Mucosa of rectum (tissue), 2 donors: ENCODE measurements around the gene HS2ST1.

Source experiments
- H3K27ac ChIP-seq, 2 donors: one replicate each; pipeline ENCODE4 v1.7.0; 2013; ENCODE audit warnings: inconsistent platforms in 2 of 2, low read depth in 2 of 2, low read length in 2 of 2
- H3K27me3 ChIP-seq, 2 donors: one replicate each; pipeline ENCODE4 v1.7.0; 2013; ENCODE audit warnings: low read length in 2 of 2; ENCODE audit not compliant: control insufficient read depth in 2 of 2, insufficient read depth in 2 of 2
- H3K36me3 ChIP-seq, 2 donors: one replicate each; pipeline ENCODE4 v1.7.0; 2013; ENCODE audit warnings: low read length in 2 of 2; ENCODE audit not compliant: control insufficient read depth in 2 of 2, insufficient read depth in 2 of 2
- H3K4me1 ChIP-seq, 2 donors: one replicate each; pipeline ENCODE4 v1.7.0; 2013; ENCODE audit warnings: low read length in 2 of 2, mild to moderate bottlenecking in 1 of 2; ENCODE audit not compliant: control insufficient read depth in 2 of 2, insufficient read depth in 2 of 2
- H3K4me3 ChIP-seq, 2 donors: one replicate each; pipeline ENCODE4 v1.7.0; 2013; ENCODE audit warnings: low read length in 2 of 2
- H3K9ac ChIP-seq, 2 donors: one replicate each; pipeline ENCODE4 v1.7.0; 2013; ENCODE audit warnings: low read length in 2 of 2, low read depth in 1 of 2, mild to moderate bottlenecking in 1 of 2
- H3K9me3 ChIP-seq, 2 donors: one replicate each; pipeline ENCODE4 v1.7.0; 2013; ENCODE audit warnings: low read length in 2 of 2; ENCODE audit not compliant: control insufficient read depth in 2 of 2
- donor health status: healthy.
- donor health status: Normal muscosa, but diverticular disease.

Gene HS2ST1

GRCh38 chr1:86922445-86922844 is 8.0 kb downstream of the HS2ST1 start:
- Histone ChIP-seq H3K4me3 (no peak overlapping the region), H3K36me3 (no peaks in the 10 kb centered on the region), H3K4me1 (peaks cover 0 to 4% of the 10 kb centered on the region in 2 donors), H3K27me3 (no peaks in the 10 kb centered on the region), H3K27ac (no peak overlapping the region), H3K9me3 (no peaks in the 10 kb centered on the region), H3K9ac (no peak overlapping the region)

GRCh38 chr1:86924324-86924960 is 10.0 kb downstream of the HS2ST1 start:
- Histone ChIP-seq H3K36me3 (no peaks in the 10 kb centered on the region), H3K4me3 (no peak overlapping the region), H3K9ac (no peak overlapping the region), H3K27me3 (no peaks in the 10 kb centered on the region), H3K9me3 (no peaks in the 10 kb centered on the region), H3K4me1 (peaks cover 0 to 7% of the 10 kb centered on the region in 2 donors), H3K27ac (no peak overlapping the region)

- H3K4me3 ChIP-seq, result no peak overlapping the region
- H3K27ac ChIP-seq, result no peak overlapping the region
- H3K9me3 ChIP-seq, result no peaks in the 10 kb centered on the region
- H3K9ac ChIP-seq, result no peak overlapping the region
- H3K27me3 ChIP-seq, result no peaks in the 10 kb centered on the region
- no peaks in the 10 kb centered on the region for H3K36me3 ChIP-seq
- H3K4me1 ChIP-seq, result peaks cover 0 to 7% of the 10 kb centered on the region in 2 donors
Measured at GRCh38 chr1:86925742-86926141, 11.3 kb downstream of the HS2ST1 start.

- H3K36me3 ChIP-seq, result no peaks in the 10 kb centered on the region
- no peak overlapping the region for H3K4me3 ChIP-seq
- no peak overlapping the region for H3K9ac ChIP-seq
- H3K27me3 ChIP-seq, result no peaks in the 10 kb centered on the region
- H3K9me3 ChIP-seq, result no peaks in the 10 kb centered on the region
- peaks cover 0 to 7% of the 10 kb centered on the region in 2 donors for H3K4me1 ChIP-seq
- H3K27ac ChIP-seq, result no peak overlapping the region
Measured at GRCh38 chr1:86926883-86927282, 12.4 kb downstream of the HS2ST1 start.

- no peaks in the 10 kb centered on the region for H3K36me3 ChIP-seq
- no peak overlapping the region for H3K27ac ChIP-seq
- peaks cover 0 to 7% of the 10 kb centered on the region in 2 donors for H3K4me1 ChIP-seq
- H3K9me3 ChIP-seq, result no peaks in the 10 kb centered on the region
- no peak overlapping the region for H3K4me3 ChIP-seq
- H3K27me3 ChIP-seq, result no peaks in the 10 kb centered on the region
- H3K9ac ChIP-seq, result no peak overlapping the region
Measured at GRCh38 chr1:86928819-86929218, 14.4 kb downstream of the HS2ST1 start.

- Histone ChIP-seq H3K27me3 (no peaks in the 10 kb centered on the region), H3K36me3 (no peaks in the 10 kb centered on the region), H3K9me3 (no peaks in the 10 kb centered on the region), H3K4me1 (peaks cover 0 to 3% of the 10 kb centered on the region in 2 donors), H3K4me3 (no peak overlapping the region), H3K27ac (no peak overlapping the region), H3K9ac (no peak overlapping the region)
Measured at GRCh38 chr1:86933051-86933450, 18.6 kb downstream of the HS2ST1 start.

GRCh38 chr1:86933562-86934377 is 19.3 kb downstream of the HS2ST1 start:
- Histone ChIP-seq H3K9ac (no peak overlapping the region), H3K27me3 (no peaks in the 10 kb centered on the region), H3K4me3 (no peak overlapping the region), H3K27ac (no peak overlapping the region), H3K9me3 (no peaks in the 10 kb centered on the region), H3K4me1 (peaks cover 0 to under 1% of the 10 kb centered on the region in 2 donors), H3K36me3 (no peaks in the 10 kb centered on the region)

GRCh38 chr1:86938450-86938849 is 24.0 kb downstream of the HS2ST1 start:
- Histone ChIP-seq H3K27ac (no peak overlapping the region), H3K4me3 (no peak overlapping the region), H3K4me1 (no peaks in the 10 kb centered on the region), H3K9me3 (no peaks in the 10 kb centered on the region), H3K9ac (no peak overlapping the region), H3K27me3 (no peaks in the 10 kb centered on the region), H3K36me3 (no peaks in the 10 kb centered on the region)

GRCh38 chr1:86938855-86939254 is 24.4 kb downstream of the HS2ST1 start:
- H3K4me1 ChIP-seq, result no peaks in the 10 kb centered on the region
- no peaks in the 10 kb centered on the region for H3K27me3 ChIP-seq
- no peak overlapping the region for H3K4me3 ChIP-seq
- no peaks in the 10 kb centered on the region for H3K36me3 ChIP-seq
- H3K27ac ChIP-seq, result no peak overlapping the region
- H3K9ac ChIP-seq, result no peak overlapping the region
- no peaks in the 10 kb centered on the region for H3K9me3 ChIP-seq

- Histone ChIP-seq H3K4me3 (no peak overlapping the region), H3K27ac (no peak overlapping the region), H3K36me3 (no peaks in the 10 kb centered on the region), H3K27me3 (no peaks in the 10 kb centered on the region), H3K4me1 (no peaks in the 10 kb centered on the region), H3K9ac (no peak overlapping the region), H3K9me3 (no peaks in the 10 kb centered on the region)
Measured at GRCh38 chr1:86939406-86939805, 25.0 kb downstream of the HS2ST1 start.
